K562 (cell line): ENCODE results near the gene CNKSR1. TPM values are rescaled to one million over a fixed set of nuclear protein-coding genes. Genes with fewer than 3 reads are reported as not detected.

Experiments
- CC2D1A ChIP-seq: fragments of 450-650 bp; IDR thresholded peaks from 2 replicates; pipeline ENCODE4 v1.6.1; 2017; ENCODE audit warnings: mild to moderate bottlenecking
- CHAMP1 ChIP-seq: fragments of 450-650 bp; IDR thresholded peaks from 2 replicates; pipeline ENCODE4 v1.6.1; 2016; ENCODE audit warnings: mild to moderate bottlenecking
- CHCHD3 ChIP-seq: fragments of 250-450 bp; sonication (Bioruptor Pico); IDR thresholded peaks from 2 replicates; pipeline ENCODE4 v2.1.2; 2022; ENCODE audit warnings: mild to moderate bottlenecking
- FOXA1 ChIP-seq: fragments of 450-650 bp; IDR thresholded peaks from 2 replicates; pipeline ENCODE4 v1.6.1; 2016; ENCODE audit warnings: mild to moderate bottlenecking, borderline replicate concordance
- GTF2E2 ChIP-seq: fragments of 200-800 bp; sonication (Bioruptor generic); IDR thresholded peaks from 2 replicates; pipeline ENCODE4 v1.6.1; 2016; ENCODE audit warnings: missing genetic modification characterization, missing compliant biosample characterization
- HCFC1 ChIP-seq: IDR thresholded peaks from 2 replicates; pipeline ENCODE4 v1.6.1; 2012; ENCODE audit warnings: low read depth, low read length, improper control_type of control experiment
- HNRNPK ChIP-seq: fragments of 200-400 bp; formaldehyde crosslinking; IDR thresholded peaks from one replicate; pipeline ENCODE4 v1.6.1; 2018; ENCODE audit warnings: mild to moderate bottlenecking, low read depth, low read length; ENCODE audit not compliant: poor library complexity, severe bottlenecking
- HSF4 ChIP-seq: fragments of 250-450 bp; sonication (Bioruptor Pico); IDR thresholded peaks from 2 replicates; pipeline ENCODE4 v2.1.2; 2022; ENCODE audit warnings: mild to moderate bottlenecking, moderate library complexity, borderline replicate concordance
- IFI16 ChIP-seq: fragments of 250-450 bp; sonication (Bioruptor Pico); IDR thresholded peaks from 2 replicates; pipeline ENCODE4 v2.1.2; 2022; ENCODE audit warnings: mild to moderate bottlenecking, inconsistent platforms
- POLR2B ChIP-seq: fragments of 450-650 bp; IDR thresholded peaks from 2 replicates; pipeline ENCODE4 v1.6.1; 2018; ENCODE audit warnings: low read depth; ENCODE audit not compliant: partially characterized antibody
- SIRT6 ChIP-seq: IDR thresholded peaks from one replicate; pipeline ENCODE4 v1.6.1; 2012; ENCODE audit warnings: low read depth, mild to moderate bottlenecking, control low read depth, inconsistent platforms, low read length, moderate library complexity
- SNAPC5 ChIP-seq: fragments of 250-450 bp; sonication (Bioruptor Pico); IDR thresholded peaks from 2 replicates; pipeline ENCODE4 v1.8.0; 2021; ENCODE audit warnings: moderate library complexity, mild to moderate bottlenecking, inconsistent platforms
- TGIF2 ChIP-seq: sonication (generic); formaldehyde crosslinking; IDR thresholded peaks from 2 replicates; pipeline ENCODE4 v1.8.1; 2022; ENCODE audit warnings: mild to moderate bottlenecking, missing genetic modification reagents, moderate library complexity
- ZBTB11 ChIP-seq, 3 experiments: fragments of 200-800 bp in 1 of 3; fragments of 250-450 bp in 1 of 3; fragments of 450-650 bp in 1 of 3; sonication (Bioruptor Pico) in 1 of 3; sonication (Bioruptor generic) in 1 of 3; formaldehyde crosslinking in 1 of 3; IDR thresholded peaks; 2 replicates each; pipeline versions ENCODE4 v1.6.1 to v1.8.0; 2016 to 2022; ENCODE audit warnings: mild to moderate bottlenecking in 2 of 3, missing genetic modification characterization in 2 of 3, missing compliant biosample characterization in 1 of 3, moderate library complexity in 1 of 3
- ZFX ChIP-seq: sonication (generic); formaldehyde crosslinking; IDR thresholded peaks from 2 replicates; pipeline ENCODE4 v1.8.0; 2022; ENCODE audit warnings: mild to moderate bottlenecking, missing genetic modification reagents, moderate library complexity
- ZNF780A ChIP-seq: fragments of 250-450 bp; sonication (Bioruptor Pico); IDR thresholded peaks from 2 replicates; pipeline ENCODE4 v1.5.0; 2021; ENCODE audit warnings: mild to moderate bottlenecking
- polyA plus RNA-seq, 8 experiments: library from polyadenylated mRNA; depleted of rRNA in 4 of 8; stranded (reverse) in 5 of 8; unstranded in 3 of 8; fragments of >200 nt; fragmentation: Nextera tagmentation in 2 of 8; fragmentation: Illumina TruSeq in 1 of 8; extraction: Ambion mirVana in 2 of 8; extraction: Trizol in 1 of 8; gene quantifications; 2 replicates each; pipeline versions ENCODE4 v1.2.1 to v1.2.3, GENCODE V29; 2011 to 2014; ENCODE audit warnings: inconsistent platforms in 1 of 8, missing spikeins in 1 of 8
- total RNA-seq, 7 experiments: library from RNA; depleted of rRNA in 6 of 7; stranded (reverse); fragments of >200 nt in 6 of 7; fragmentation: Illumina TruSeq in 2 of 7; extraction: Trizol in 2 of 7; gene quantifications; 2 replicates each; pipeline versions ENCODE4 v1.2.1 to v1.2.3, GENCODE V29; 2011 to 2021; ENCODE audit warnings: low replicate concordance in 1 of 7

CNKSR1 gene
- total and polyA plus RNA-seq, 9 of the 15 experiments (the other 6 are each of a cell fraction or from before 2014, with no cell fraction given) = 0.03 to 2.8 (median 1.1) TPM

- TF ChIP-seq ZNF780A (CRISPR knock-in tag) = no peak
- no peak for TF ChIP-seq FOXA1
- no peak for TF ChIP-seq HSF4
- TF ChIP-seq ZFX (CRISPR knock-in tag) = peak; percentile 90
- no peak for TF ChIP-seq SNAPC5 (CRISPR knock-in tag)
- TF ChIP-seq HCFC1 = peak; percentile 77
- TF ChIP-seq CHCHD3 (CRISPR knock-in tag) = no peak
- TF ChIP-seq TGIF2 (CRISPR knock-in tag) = no peak; the same call in none of the 2 replicates
- no peak for TF ChIP-seq SIRT6
- TF ChIP-seq HNRNPK = no peak
- no peak for TF ChIP-seq IFI16 (CRISPR knock-in tag)
- TF ChIP-seq CC2D1A = no peak
- TF ChIP-seq GTF2E2 (tag) = no peak; the same call in 1 of the 2 replicates
- TF ChIP-seq POLR2B = peak; percentile 67
- TF ChIP-seq ZBTB11 (CRISPR knock-in tag; IDR thresholded peaks at IDR 0.05) = peak in 2 of 3 experiments; percentile 72 to 95; a peak in 4 of 6 replicates
- no peak; the same call in 1 of the 2 replicates for TF ChIP-seq CHAMP1
Observed at GRCh38 chr1:26169669-26170471, 7.4 kb upstream of the CNKSR1 start, which contains the start of gene ZNF593 (continued).
